Chondrocyte (in vitro differentiated cells): Measurements from ENCODE around the gene MVK. TPM values are rescaled to one million over a fixed set of nuclear protein-coding genes. Genes with fewer than 3 reads are reported as not detected.
"Not testable (repeated sequence)": the region's sequence is repeated elsewhere in the genome, so short reads cannot be mapped to it uniquely, and the experiment has no call there.

Experiments
- DNase-seq: peaks from one replicate; pipeline ENCODE4 v3.0.0; 2021; ENCODE audit warnings: mixed read lengths, low spot score
- H3K27ac Mint-ChIP-seq: one replicate; pipeline ENCODE4 v1.8.0; 2021; ENCODE audit warnings: mild to moderate bottlenecking, moderate library complexity, mixed read lengths; ENCODE audit not compliant: unreplicated experiment
- H3K27me3 Mint-ChIP-seq: 2 replicates; pipeline ENCODE4 v1.8.0; 2021; ENCODE audit warnings: low read depth, mixed read lengths
- H3K36me3 Mint-ChIP-seq: 2 replicates; pipeline ENCODE4 v1.8.0; 2021; ENCODE audit warnings: low read depth, mixed read lengths
- H3K4me1 Mint-ChIP-seq: 2 replicates; pipeline ENCODE4 v1.8.0; 2021; ENCODE audit warnings: low read depth, mild to moderate bottlenecking, mixed read lengths
- H3K4me3 Mint-ChIP-seq: one replicate; pipeline ENCODE4 v1.8.0; 2021; ENCODE audit warnings: mild to moderate bottlenecking, moderate library complexity, mixed read lengths; ENCODE audit not compliant: unreplicated experiment
- H3K9me3 Mint-ChIP-seq: 2 replicates; pipeline ENCODE4 v1.8.0; 2021; ENCODE audit warnings: low read depth, mixed read lengths
- total RNA-seq: library from RNA; stranded (reverse); gene quantifications from 3 replicates; pipeline ENCODE4 v1.2.1, GENCODE V29; 2021
- TF ChIP-seq, protein P1 (sequence below): fragments of 200-600 bp; sonication (generic); IDR thresholded peaks from 2 replicates; pipeline ENCODE4 v1.5.0; 2021; ENCODE audit warnings: antibody characterized with exemption, mild to moderate bottlenecking, moderate library complexity

The MVK gene
- total RNA-seq, 1 donor from 2014 or later = 14.1 TPM

DNA sequence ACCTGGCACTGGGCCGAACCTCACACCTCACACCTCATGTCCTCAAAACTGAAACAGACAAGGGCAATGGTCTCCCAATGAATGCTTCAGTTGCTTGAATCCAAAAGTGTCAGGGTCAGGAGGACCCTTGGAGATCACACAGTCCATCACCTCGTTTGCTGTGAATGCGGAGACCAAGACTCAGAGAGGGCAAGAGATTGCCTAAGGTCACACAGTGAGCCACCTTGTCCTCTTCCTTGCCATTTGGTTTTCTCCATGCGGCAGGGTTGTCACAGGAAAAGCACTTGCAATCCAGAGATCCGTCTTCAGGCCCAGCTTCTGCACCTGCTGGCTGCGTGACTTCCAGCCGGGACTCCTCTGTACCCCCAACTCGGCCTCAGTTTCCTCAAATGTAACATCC lies 28.0 kb downstream of the MVK start:
- Mint-ChIP-seq H3K9me3 (no peaks in the 10 kb centered on the region), H3K27ac (no peak overlapping the region), H3K4me3 (no peak overlapping the region), H3K4me1 (peaks cover 9% of the 10 kb centered on the region), H3K36me3 (no peaks in the 10 kb centered on the region), H3K27me3 (no peaks in the 10 kb centered on the region)
- TF ChIP-seq, protein P1, sequence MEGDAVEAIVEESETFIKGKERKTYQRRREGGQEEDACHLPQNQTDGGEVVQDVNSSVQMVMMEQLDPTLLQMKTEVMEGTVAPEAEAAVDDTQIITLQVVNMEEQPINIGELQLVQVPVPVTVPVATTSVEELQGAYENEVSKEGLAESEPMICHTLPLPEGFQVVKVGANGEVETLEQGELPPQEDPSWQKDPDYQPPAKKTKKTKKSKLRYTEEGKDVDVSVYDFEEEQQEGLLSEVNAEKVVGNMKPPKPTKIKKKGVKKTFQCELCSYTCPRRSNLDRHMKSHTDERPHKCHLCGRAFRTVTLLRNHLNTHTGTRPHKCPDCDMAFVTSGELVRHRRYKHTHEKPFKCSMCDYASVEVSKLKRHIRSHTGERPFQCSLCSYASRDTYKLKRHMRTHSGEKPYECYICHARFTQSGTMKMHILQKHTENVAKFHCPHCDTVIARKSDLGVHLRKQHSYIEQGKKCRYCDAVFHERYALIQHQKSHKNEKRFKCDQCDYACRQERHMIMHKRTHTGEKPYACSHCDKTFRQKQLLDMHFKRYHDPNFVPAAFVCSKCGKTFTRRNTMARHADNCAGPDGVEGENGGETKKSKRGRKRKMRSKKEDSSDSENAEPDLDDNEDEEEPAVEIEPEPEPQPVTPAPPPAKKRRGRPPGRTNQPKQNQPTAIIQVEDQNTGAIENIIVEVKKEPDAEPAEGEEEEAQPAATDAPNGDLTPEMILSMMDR = no peak
- no peak for DNase-seq

DNA sequence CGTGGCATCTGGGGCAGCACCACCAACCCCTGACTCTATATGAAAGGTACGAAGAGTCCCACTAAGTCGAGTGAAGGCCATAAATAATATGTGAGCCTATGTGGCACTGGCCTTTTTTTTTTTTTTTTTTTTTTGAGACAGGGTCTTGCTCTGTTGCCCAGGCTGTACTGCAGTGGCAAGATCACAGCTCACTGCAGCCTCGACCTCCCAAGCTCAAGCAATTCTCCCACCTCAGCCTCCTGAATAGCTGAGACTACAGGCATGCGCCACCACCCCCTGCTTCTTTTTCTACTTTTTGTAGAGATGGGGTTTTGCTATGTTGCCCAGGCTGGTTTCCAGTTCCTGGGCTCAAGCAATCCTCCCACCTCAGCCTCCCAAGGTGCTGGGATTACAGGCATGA lies 28.5 kb downstream of the MVK start:
- not testable (repeated sequence) for H3K27me3 Mint-ChIP-seq, H3K9me3 Mint-ChIP-seq, H3K4me1 Mint-ChIP-seq, H3K27ac Mint-ChIP-seq, H3K4me3 Mint-ChIP-seq, DNase-seq, H3K36me3 Mint-ChIP-seq

DNA sequence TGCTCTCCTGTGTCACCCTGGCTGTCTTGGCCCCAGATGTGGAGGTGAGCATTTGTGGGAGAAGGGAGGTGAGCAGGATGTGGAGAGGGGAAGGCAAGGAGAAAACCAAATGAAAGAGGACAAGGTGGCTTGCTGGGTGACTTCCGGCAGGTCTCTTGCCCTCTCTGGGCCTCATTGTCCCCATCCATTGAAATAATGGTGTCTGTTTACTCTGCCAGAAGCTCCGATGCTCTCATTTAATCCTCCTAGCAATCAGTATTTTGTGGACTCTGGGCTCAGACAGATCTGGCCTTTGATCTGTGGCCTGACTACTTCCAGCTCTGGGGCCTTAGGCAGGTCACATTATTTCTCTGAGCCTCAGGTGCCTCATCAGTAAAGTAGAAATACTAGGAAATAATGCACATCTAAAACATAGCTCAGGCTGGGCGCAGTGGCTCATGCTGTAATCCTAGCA lies 30.6 kb downstream of the MVK start:
- Mint-ChIP-seq H3K4me3 (no peak overlapping the region), H3K9me3 (no peaks in the 10 kb centered on the region), H3K27me3 (peaks cover 2% of the 10 kb centered on the region), H3K36me3 (no peaks in the 10 kb centered on the region), H3K27ac (no peak overlapping the region), H3K4me1 (no peaks in the 10 kb centered on the region)
- TF ChIP-seq, protein P1 = no peak
- DNase-seq = no peak

DNA sequence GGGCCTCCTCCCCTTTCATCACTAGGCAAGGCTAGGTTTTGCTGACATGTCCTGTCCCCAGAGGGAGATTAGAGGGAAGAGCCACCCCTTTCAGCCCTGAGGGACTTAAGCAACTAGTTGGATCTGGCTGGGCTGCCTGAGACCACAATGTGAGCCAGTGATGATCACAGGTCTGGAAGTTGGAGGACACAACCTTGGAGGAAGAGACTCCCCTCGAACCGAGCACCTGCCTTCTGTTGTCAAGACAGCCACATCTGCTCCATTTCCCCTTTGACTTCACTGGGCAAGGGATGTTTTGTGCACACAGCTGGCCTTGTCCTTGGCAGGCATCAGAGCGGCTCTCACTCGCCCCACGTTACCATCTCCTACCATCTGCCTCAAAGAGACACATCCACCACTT lies 31.4 kb downstream of the MVK start:
- Mint-ChIP-seq H3K27me3 (peaks cover 5% of the 10 kb centered on the region), H3K27ac (no peak overlapping the region), H3K4me1 (no peaks in the 10 kb centered on the region), H3K36me3 (no peaks in the 10 kb centered on the region), H3K9me3 (no peaks in the 10 kb centered on the region), H3K4me3 (no peak overlapping the region)
- TF ChIP-seq, protein P1 = no peak
- no peak for DNase-seq

DNA sequence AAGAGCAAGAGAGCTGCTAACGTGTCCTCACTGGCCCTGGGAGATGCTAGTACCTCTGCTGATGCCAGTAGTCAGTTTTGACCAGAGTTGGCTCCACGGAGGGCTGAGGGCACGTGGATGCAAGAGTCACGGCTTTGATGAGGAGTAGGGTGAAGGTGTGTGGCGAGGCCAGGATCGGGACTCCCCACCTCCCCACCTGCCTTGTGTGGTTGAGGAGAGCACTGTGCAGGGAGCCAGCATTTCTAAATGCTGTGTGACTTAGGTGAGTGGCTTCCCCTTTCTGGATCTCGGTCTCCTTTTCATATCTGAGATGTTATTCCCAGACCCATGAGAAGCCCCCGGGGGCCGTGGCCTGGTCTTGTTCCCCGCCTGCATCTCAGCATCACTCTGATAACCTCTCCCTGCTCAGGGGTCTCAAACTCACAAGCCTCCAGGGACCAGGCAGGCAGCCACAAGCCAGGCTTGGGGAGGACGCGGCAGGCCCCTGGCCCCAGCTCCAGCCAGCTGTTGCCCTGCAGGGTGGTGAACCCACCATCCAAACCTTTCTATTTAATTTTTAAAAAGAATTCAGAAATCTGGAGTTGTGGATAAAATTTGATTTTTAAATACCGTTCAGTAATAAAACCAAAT lies 32.1 kb downstream of the MVK start:
- DNase-seq = no peak
- Mint-ChIP-seq H3K27me3 (peaks cover 5% of the 10 kb centered on the region), H3K27ac (no peak overlapping the region), H3K4me3 (no peak overlapping the region), H3K36me3 (no peaks in the 10 kb centered on the region), H3K4me1 (no peaks in the 10 kb centered on the region), H3K9me3 (no peaks in the 10 kb centered on the region)
- TF ChIP-seq, protein P1 = no peak
